Measurements from ENCODE around the gene GHSR.

The GHSR gene

GRCh38 chr3:172447611-172448579 is at the start of gene GHSR:
TSS of gene GHSR (minus strand) at chr3:172448456. CDS start at chr3:172448413, 43 bp downstream.
- no peak for DNase-seq (ENCODE audit: low read depth)

GRCh38 chr3:172490198-172490669 is 42.0 kb upstream of the GHSR start:
- DNase-seq (ENCODE audit: low read depth) = peak; percentile 74

- no peak for DNase-seq (ENCODE audit: low read depth)
Measured at GRCh38 chr3:172478116-172478515, 29.9 kb upstream of the GHSR start.

- DNase-seq (ENCODE audit: low read depth) = no peak
Measured at GRCh38 chr3:172476347-172476746, 28.1 kb upstream of the GHSR start.

- DNase-seq (ENCODE audit: low read depth) = no peak
Measured at GRCh38 chr3:172475703-172476102, 27.4 kb upstream of the GHSR start.

- no peak for DNase-seq (ENCODE audit: low read depth)
Measured at GRCh38 chr3:172471903-172472302, 23.6 kb upstream of the GHSR start.

GRCh38 chr3:172470588-172470987 is 22.3 kb upstream of the GHSR start:
- DNase-seq (ENCODE audit: low read depth) = no peak

GRCh38 chr3:172467170-172467824 is 19.0 kb upstream of the GHSR start:
- peak; percentile 89 for DNase-seq (ENCODE audit: low read depth)

GRCh38 chr3:172466553-172467130 is 18.4 kb upstream of the GHSR start:
- peak; percentile 53 for DNase-seq (ENCODE audit: low read depth)

GRCh38 chr3:172465281-172465680 is 17.0 kb upstream of the GHSR start:
- peak; percentile 8 for DNase-seq (ENCODE audit: low read depth)

- DNase-seq (ENCODE audit: low read depth) = no peak
Measured at GRCh38 chr3:172464306-172464705, 16.1 kb upstream of the GHSR start.

GRCh38 chr3:172461530-172462138 is 13.4 kb upstream of the GHSR start:
- peak; percentile 22 for DNase-seq (ENCODE audit: low read depth)

GRCh38 chr3:172456404-172456803 is 8.1 kb upstream of the GHSR start:
- no peak for DNase-seq (ENCODE audit: low read depth)

GRCh38 chr3:172454180-172454579 is 5.9 kb upstream of the GHSR start:
- DNase-seq (ENCODE audit: low read depth) = no peak

GRCh38 chr3:172449466-172450149 is 1.4 kb upstream of the GHSR start:
- DNase-seq (ENCODE audit: low read depth) = peak; percentile 25

GRCh38 chr3:172448661-172449465 is 607 bp upstream of the GHSR start:
- DNase-seq (ENCODE audit: low read depth) = no peak

GRCh38 chr3:172446198-172446597 is 2.1 kb downstream of the GHSR start:
- DNase-seq (ENCODE audit: low read depth) = no peak

- DNase-seq (ENCODE audit: low read depth) = no peak
Measured at GRCh38 chr3:172444821-172445220, 3.4 kb downstream of the GHSR start.

GRCh38 chr3:172442606-172443005 is 5.7 kb downstream of the GHSR start:
- DNase-seq (ENCODE audit: low read depth) = no peak

GRCh38 chr3:172441581-172441980 is 6.7 kb downstream of the GHSR start:
- DNase-seq (ENCODE audit: low read depth) = no peak

GRCh38 chr3:172438186-172438585 is 10.1 kb downstream of the GHSR start:
- no peak for DNase-seq (ENCODE audit: low read depth)
